Measurements from ENCODE around the gene PPP1R14B. TPM values are rescaled to one million over a fixed set of nuclear protein-coding genes. Genes with fewer than 3 reads are reported as not detected.

PPP1R14B gene
- total RNA-seq, 1 donor from 2014 or later, result 85.7 TPM

- intact Hi-C loops (cut with DNase I), result no loop called here
- peak overlapping the region; percentile 74 to 86 for H3K4me3 ChIP-seq
- H3K27me3 ChIP-seq, result no peaks in the 10 kb centered on the region
- peaks cover 26 to 30% of the 10 kb centered on the region in 2 donors for H3K36me3 ChIP-seq
- TF ChIP-seq CTCF (IDR thresholded peaks at IDR 0.05), result peak in 2 of 3 experiments; percentile 26 to 40
- H3K27ac ChIP-seq, result peak overlapping the region; percentile 53 to 68
- peaks cover 12 to 29% of the 10 kb centered on the region in 2 donors for H3K4me1 ChIP-seq
- no peak for DNase-seq (ENCODE audit: low spot score in 2 of 2)
- no peaks in the 10 kb centered on the region for H3K9me3 ChIP-seq
Observed at GRCh38 chr11:64252003-64252872, 5.5 kb upstream of the PPP1R14B start.

- Histone ChIP-seq H3K27ac (peak overlapping the region; percentile 53 to 68), H3K4me3 (peak overlapping the region; percentile 74 to 86), H3K4me1 (peaks cover 15 to 29% of the 10 kb centered on the region in 2 donors), H3K27me3 (no peaks in the 10 kb centered on the region), H3K9me3 (no peaks in the 10 kb centered on the region), H3K36me3 (peaks cover 22 to 24% of the 10 kb centered on the region in 2 donors)
- TF ChIP-seq CTCF (IDR thresholded peaks at IDR 0.05), result no peak
- intact Hi-C loops (cut with DNase I), result loop anchor here (1.0 kb wide), 2 partner anchors 18 to 53 kb away; no protein-coding TSS in a partner anchor
- no peak for DNase-seq (ENCODE audit: low spot score in 2 of 2)
Observed at GRCh38 chr11:64251753-64252002, 4.9 kb upstream of the PPP1R14B start.

- Histone ChIP-seq H3K27ac (peak within 1 kb of the TSS; percentile 53 to 68), H3K27me3 (no peaks in the 10 kb centered on the region), H3K9me3 (no peaks in the 10 kb centered on the region), H3K4me3 (peak within 1 kb of the TSS; percentile 74 to 86), H3K36me3 (peaks cover 17 to 19% of the 10 kb centered on the region in 2 donors), H3K4me1 (peaks cover 15 to 29% of the 10 kb centered on the region in 2 donors)
- no peak for DNase-seq (ENCODE audit: low spot score in 2 of 2)
- intact Hi-C loops (cut with DNase I), result loop anchor here (1.0 kb wide), 2 partner anchors 18 to 53 kb away; no protein-coding TSS in a partner anchor
- peak; percentile 67 to 82 (median 73) for TF ChIP-seq CTCF (IDR thresholded peaks at IDR 0.05)
Observed at GRCh38 chr11:64251016-64251752, 4.4 kb upstream of the PPP1R14B start, which contains the start of gene PLCB3. PLCB3 (plus strand) TSS chr11:64251530; CDS start chr11:64251650, 120 bp downstream.

- peak overlapping the region; percentile 74 to 86 for H3K4me3 ChIP-seq
- intact Hi-C loops (cut with DNase I), result loop anchor here (1.0 kb wide), 2 partner anchors 19 to 54 kb away; no protein-coding TSS in a partner anchor
Observed at GRCh38 chr11:64250415-64251015, 3.8 kb upstream of the PPP1R14B start.

More at GRCh38 chr11:64250415-64251015, 3.8 kb upstream of the PPP1R14B start:
- no peaks in the 10 kb centered on the region for H3K9me3 ChIP-seq
- peaks cover 19 to 29% of the 10 kb centered on the region in 2 donors for H3K4me1 ChIP-seq
- no peaks in the 10 kb centered on the region for H3K27me3 ChIP-seq
- DNase-seq (ENCODE audit: low spot score in 2 of 2), result no peak
- TF ChIP-seq CTCF (IDR thresholded peaks at IDR 0.05), result no peak
- peaks cover 12 to 13% of the 10 kb centered on the region in 2 donors for H3K36me3 ChIP-seq
- H3K27ac ChIP-seq, result peak overlapping the region in 1 of 2 donors; percentile 20
